NCI-H1092 treated with DMSO at 0.1 percent for 48 hours (cell line): ENCODE data around the gene THBS1.

ENCODE experiments used
- DNase-seq: peaks from one replicate; lab custom pipeline; 2025; lab: John Stamatoyannopoulos, UW

The THBS1 gene

DNA sequence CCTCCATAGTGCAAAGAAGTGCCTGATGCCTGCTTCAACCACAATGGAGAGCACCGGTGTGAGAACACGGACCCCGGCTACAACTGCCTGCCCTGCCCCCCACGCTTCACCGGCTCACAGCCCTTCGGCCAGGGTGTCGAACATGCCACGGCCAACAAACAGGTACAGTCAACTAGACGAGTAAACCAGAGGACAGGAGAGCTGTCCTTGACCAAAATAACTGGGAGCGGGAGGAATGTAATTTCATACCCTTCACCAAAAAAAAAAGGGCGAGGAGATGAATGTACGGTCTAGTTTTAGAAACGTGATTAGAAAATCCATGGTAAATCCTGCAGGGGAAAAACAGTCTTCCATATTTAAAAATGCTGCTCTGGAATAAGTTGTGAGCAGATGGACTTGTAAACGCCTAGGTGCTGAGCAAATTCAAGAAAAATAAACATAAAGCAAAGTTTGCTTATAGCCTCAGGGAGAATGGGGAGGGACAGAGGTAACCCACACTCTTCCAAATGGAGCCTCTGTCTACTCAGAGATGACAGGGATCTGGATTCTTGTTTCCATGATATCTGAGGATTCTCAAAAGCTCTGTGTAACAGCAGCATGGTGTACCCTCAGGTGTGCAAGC is 8.4 kb downstream of the THBS1 start:
- no peak for DNase-seq

DNA sequence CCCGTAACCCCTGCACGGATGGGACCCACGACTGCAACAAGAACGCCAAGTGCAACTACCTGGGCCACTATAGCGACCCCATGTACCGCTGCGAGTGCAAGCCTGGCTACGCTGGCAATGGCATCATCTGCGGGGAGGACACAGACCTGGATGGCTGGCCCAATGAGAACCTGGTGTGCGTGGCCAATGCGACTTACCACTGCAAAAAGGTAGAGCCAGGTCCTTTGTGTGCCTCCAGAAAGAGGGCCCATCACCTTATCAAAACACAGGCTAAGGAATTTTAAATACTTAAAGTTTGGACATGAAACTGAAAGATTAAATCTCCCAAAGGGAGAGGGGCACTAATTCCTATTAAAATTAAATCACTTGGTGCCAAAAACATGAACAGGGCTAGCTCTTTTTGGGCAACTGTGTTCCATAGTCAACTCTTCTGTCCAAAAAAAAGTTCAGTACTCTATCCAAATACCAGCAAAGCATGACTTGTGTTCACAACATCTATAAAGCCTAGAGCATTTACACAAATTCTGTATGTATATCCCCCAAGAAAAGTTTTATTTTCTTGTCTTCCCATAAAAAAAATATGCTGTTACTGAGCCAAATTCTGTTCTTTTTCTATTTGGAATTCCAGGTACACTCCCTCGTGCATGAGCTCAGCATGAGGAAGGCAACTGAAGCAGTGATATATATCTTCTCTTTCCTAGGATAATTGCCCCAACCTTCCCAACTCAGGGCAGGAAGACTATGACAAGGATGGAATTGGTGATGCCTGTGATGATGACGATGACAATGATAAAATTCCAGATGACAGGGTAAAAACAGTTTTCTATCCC is 9.2 kb downstream of the THBS1 start:
- no peak for DNase-seq

DNA sequence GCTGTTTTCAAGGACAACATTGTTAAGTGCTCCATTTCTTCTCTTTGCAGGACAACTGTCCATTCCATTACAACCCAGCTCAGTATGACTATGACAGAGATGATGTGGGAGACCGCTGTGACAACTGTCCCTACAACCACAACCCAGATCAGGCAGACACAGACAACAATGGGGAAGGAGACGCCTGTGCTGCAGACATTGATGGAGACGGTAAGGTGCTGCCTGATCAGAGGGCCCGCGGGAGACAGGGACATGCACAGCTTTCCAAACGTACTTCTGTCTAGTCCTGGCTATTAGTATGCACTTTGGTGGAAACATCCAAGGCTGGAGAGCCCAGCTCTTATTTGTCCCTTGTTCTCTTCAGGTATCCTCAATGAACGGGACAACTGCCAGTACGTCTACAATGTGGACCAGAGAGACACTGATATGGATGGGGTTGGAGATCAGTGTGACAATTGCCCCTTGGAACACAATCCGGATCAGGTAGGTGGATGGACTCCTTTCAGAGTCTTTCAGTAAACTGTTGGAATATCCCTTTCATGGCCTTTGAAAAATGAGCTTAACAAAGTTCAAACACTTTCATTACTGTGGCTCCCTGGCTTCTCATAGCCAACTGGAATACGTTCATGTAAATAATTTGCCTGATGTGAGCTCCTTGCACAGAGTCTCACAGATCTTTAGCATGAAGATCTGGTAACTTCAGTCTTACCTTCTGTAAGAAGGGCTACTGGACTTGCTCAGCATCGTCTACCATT is 10.4 kb downstream of the THBS1 start:
- DNase-seq: no peak

DNA sequence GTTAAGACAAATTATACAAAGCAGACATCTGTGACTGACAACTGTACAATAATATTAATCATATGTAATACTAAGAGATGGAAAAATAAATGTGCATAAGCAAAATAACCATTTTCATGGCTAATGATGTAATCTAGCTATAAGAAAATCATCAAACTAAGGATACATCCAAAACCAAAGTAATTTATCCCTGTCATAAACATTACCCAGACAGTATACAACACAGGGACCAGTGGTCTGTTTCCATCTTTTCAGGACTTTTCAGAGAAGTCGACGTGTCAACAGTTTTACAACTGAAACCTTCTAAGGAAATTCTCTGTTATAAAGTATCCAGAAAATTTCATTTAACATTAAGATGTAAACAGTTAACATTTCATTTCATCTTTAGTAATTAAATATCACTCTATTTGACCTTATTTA is 11.0 kb downstream of the THBS1 start:
- DNase-seq: no peak

DNA sequence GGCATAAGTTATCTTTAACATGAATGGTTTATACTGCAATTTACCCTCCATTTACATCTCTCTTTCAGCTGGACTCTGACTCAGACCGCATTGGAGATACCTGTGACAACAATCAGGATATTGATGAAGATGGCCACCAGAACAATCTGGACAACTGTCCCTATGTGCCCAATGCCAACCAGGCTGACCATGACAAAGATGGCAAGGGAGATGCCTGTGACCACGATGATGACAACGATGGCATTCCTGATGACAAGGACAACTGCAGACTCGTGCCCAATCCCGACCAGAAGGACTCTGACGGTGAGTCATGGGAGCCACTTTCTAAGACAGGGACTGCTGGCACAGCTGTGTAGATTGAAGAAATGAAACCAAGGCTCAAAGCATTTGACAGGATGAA is 11.6 kb downstream of the THBS1 start:
- no peak for DNase-seq

DNA sequence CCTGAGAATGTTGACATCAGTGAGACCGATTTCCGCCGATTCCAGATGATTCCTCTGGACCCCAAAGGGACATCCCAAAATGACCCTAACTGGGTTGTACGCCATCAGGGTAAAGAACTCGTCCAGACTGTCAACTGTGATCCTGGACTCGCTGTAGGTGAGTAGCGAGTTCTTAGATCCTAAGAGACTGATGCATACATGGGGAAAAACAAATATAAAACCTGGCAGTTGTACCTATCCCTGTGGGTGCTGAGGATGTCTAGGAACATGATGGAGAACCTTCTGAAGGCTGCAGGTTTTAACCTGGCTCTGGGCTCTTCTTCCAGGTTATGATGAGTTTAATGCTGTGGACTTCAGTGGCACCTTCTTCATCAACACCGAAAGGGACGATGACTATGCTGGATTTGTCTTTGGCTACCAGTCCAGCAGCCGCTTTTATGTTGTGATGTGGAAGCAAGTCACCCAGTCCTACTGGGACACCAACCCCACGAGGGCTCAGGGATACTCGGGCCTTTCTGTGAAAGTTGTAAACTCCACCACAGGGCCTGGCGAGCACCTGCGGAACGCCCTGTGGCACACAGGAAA is 12.3 kb downstream of the THBS1 start:
- no peak for DNase-seq

DNA sequence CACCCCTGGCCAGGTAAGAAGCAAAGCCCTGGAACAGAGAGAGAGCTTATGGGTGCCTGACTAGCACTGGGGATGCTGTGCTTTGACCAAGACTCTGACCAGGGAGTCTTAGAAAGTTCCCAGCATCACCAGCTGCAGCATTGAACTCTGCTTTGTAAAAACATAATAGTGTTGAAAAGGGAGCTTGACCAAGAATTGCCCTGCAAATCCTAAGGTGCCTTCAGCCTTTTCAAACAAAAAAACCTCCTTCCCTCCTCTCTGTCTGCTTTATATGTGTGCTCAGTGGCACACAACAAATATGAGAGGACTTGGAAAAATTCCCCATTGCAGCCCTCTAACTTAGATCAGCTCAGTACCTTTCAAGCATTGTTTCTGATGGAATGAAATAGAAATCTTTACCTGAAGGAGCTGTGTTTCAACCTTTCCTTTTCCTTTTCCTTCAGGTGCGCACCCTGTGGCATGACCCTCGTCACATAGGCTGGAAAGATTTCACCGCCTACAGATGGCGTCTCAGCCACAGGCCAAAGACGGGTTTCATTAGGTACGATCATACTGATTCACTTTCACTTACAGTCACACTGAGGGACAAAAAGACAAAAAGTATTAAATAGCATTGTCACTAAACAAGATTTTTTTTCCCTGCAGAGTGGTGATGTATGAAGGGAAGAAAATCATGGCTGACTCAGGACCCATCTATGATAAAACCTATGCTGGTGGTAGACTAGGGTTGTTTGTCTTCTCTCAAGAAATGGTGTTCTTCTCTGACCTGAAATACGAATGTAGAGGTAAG is 13.0 kb downstream of the THBS1 start:
- no peak for DNase-seq

DNA sequence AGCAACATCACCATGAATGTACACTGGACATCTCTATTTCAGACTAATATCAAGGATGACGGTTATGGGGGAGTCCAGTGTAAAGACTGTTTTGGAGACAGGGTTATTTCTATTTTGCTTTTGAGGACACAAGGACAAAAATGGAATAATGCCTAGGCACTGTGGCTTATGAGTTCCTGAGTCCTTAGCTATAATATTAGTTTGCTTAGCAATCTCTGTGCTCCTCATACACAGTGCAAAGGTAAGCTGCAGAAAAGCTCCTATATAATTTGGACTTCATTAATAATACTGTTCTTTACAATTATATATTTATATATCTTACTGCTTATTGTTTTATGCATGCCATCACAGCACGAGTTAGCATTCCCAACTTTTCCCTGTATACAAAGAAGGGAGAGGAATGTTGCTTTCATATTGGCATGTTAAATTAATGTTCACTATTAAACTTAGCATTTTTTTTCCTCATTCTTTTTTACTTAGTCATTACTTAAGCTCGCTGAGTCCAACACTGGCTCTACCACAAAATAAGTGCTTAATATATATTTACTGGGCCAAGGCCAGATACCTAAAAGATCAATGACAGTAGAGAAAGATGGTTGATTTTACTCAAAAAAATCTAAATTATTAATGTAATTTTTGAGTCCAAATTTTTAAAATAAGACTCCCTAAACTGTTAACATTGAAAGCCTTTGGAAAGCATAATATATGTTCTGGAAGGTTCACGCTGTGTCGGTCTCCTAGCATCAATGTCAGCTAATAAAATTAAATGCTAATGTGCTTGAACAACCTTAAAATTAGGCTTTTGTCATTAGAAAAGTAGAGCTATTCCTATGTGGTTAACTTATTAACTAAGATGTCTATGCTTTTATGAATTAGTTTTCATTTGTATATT is 13.8 kb downstream of the THBS1 start:
- no peak for DNase-seq

DNA sequence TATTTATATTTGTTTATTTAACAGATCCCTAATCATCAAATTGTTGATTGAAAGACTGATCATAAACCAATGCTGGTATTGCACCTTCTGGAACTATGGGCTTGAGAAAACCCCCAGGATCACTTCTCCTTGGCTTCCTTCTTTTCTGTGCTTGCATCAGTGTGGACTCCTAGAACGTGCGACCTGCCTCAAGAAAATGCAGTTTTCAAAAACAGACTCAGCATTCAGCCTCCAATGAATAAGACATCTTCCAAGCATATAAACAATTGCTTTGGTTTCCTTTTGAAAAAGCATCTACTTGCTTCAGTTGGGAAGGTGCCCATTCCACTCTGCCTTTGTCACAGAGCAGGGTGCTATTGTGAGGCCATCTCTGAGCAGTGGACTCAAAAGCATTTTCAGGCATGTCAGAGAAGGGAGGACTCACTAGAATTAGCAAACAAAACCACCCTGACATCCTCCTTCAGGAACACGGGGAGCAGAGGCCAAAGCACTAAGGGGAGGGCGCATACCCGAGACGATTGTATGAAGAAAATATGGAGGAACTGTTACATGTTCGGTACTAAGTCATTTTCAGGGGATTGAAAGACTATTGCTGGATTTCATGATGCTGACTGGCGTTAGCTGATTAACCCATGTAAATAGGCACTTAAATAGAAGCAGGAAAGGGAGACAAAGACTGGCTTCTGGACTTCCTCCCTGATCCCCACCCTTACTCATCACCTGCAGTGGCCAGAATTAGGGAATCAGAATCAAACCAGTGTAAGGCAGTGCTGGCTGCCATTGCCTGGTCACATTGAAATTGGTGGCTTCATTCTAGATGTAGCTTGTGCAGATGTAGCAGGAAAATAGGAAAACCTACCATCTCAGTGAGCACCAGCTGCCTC is 14.7 kb downstream of the THBS1 start:
- no peak for DNase-seq

DNA sequence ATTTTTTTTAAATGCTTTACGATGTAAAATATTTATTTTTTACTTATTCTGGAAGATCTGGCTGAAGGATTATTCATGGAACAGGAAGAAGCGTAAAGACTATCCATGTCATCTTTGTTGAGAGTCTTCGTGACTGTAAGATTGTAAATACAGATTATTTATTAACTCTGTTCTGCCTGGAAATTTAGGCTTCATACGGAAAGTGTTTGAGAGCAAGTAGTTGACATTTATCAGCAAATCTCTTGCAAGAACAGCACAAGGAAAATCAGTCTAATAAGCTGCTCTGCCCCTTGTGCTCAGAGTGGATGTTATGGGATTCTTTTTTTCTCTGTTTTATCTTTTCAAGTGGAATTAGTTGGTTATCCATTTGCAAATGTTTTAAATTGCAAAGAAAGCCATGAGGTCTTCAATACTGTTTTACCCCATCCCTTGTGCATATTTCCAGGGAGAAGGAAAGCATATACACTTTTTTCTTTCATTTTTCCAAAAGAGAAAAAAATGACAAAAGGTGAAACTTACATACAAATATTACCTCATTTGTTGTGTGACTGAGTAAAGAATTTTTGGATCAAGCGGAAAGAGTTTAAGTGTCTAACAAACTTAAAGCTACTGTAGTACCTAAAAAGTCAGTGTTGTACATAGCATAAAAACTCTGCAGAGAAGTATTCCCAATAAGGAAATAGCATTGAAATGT is 15.6 kb downstream of the THBS1 start:
- no peak for DNase-seq

DNA sequence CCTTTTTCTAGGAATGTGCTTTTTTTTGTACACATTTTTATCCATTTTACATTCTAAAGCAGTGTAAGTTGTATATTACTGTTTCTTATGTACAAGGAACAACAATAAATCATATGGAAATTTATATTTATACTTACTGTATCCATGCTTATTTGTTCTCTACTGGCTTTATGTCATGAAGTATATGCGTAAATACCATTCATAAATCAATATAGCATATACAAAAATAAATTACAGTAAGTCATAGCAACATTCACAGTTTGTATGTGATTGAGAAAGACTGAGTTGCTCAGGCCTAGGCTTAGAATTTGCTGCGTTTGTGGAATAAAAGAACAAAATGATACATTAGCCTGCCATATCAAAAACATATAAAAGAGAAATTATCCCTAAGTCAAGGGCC is 16.5 kb downstream of the THBS1 start:
- no peak for DNase-seq

DNA sequence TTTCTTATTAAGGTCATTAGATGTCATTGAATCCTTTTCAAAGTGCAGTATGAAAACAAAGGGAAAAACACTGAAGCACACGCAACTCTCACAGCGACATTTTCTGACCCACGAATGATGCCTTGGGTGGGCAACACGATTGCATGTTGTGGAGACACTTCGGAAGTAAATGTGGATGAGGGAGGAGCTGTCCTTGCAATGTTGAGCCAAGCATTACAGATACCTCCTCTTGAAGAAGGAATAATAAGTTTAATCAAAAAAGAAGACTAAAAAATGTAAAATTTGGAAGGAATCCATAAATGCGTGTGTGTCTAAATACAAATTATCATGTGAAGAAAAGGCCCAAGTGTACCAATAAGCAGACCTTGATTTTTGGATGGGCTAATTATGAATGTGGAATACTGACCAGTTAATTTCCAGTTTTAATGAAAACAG is 16.9 kb downstream of the THBS1 start:
- no peak for DNase-seq

DNA sequence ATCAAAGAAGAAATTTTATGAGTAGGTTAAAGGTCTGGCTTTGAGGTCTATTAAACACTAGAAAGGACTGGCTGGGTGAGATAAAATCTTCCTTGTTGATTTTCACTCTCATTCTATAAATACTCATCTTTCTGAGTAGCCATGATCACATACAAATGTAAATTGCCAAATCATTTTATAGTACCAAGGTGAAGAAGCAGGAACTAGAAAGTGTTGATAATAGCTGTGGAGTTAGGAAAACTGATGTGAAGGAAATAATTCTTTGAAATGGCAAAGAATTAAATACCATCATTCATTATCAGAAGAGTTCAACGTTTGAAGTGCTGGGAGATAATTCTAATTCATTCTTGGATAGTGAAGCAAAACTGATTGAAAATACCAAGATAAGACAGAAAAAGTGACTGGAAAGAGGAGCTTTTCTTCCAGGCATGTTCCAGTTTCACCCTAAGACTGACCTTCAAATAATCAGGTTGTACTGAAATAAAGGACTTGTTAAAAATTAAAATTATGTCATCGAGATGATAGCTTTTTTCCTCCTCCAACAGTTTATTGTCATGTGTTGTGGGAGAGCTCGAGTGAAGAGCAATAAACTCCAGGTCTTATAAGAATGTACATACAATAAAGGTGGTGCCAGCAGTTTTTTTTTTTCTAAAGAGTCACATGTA is 17.4 kb downstream of the THBS1 start:
- DNase-seq: no peak

DNA sequence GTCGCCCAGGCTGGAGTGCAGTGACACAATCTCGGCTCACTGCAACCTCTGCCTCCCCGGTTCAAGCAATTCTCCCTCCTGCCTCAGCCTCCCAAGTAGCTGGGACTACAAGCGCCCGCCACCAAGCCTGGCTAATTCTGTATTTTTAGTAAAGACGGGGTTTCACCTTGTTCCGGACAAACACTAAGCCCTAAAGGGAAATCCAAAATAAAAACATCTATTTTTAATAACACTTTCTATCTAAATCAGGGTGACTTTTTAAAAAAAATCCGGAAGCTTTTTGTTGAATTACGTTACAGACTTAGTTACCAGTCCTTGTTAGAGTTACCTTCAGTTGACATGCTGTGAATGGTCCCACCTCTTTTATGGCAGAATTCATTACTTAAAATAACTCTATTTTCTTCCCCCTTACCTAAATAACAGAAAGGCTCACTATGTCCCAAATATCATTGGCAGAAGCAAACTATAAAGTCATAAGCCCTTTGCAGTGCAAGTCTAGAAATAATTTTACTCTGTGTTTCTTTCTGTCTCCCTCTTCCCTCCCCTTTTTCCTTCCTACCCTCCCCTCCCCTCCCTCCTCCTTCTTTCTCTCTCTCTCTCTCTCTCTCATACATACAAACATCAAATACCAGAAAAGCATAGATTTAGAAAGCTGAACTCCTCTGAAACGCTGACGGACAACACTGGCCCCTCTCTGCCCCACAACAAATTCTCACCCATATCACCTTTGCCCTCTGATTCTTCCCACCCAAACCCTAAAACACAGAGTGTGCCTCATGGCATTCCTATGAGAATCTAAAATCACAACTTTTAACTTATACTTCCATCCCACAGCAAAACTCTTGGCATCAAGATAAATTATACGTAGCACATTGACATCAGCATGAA is 18.3 kb downstream of the THBS1 start:
- DNase-seq: no peak

DNA sequence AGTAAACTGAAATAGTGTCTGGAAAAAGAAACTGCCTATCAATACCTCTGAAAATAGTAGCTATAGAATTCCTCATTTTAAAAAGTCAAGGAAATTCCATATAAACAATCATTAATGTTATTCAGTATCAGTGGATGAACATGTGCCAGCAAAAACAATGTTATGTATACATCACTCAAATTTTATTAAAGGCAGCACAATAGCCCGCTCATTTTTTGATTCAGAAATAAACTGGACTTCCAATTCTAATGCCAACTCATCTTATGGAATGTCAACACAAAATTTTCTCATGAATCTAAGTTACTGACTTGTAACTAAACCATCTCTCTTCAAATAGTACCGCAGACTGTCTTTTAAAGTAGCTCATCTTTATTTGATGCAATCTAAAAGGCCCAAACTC is 19.0 kb downstream of the THBS1 start:
- DNase-seq: no peak

DNA sequence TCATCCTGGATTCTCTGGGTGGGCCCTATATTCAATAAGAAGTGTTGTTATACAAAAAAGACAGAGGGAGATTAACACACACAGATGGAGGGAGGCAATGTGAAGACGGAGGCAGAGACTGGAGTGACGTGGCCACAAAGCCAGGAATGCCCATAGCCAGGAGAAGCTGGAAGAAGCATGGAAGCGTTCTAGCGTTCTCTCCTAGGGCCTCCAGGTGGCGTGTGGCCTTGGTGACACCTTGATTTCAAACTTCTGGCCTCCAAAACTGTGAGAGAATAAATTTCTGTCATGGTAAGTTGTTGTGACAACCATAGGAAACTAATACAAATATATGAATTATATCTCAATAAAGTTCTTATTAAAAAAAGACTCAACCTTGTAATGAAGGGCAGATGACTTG is 21.3 kb downstream of the THBS1 start:
- DNase-seq: no peak

DNA sequence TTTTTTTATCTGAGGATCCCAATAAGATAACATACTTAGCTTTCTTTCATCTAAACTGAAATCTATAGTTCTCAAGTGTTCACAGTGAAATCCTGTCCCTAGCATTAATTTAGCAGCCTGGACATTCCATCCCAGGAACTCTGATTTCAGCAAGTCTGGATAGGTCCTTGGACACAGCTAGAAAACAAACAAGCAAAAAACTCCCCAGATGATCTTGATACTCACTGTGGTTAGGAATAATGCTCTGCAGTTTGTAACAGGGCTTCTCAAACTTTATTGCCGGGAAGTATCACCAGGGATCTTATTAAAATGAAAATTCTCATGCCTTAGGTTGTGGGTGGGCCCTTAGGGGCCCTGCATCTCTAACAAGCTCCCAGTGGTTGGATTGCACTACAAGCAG is 24.3 kb downstream of the THBS1 start:
- DNase-seq: no peak
